HG03521 (cell line): ENCODE measurements around the gene DESI1.
"Not testable (repeated sequence)": the region's sequence is repeated elsewhere in the genome, so short reads cannot be mapped to it uniquely, and the experiment has no call there.

Experiments used
- ATAC-seq: cut with Tn5 transposase; IDR thresholded peaks from one replicate; pipeline ENCODE4 v1.9.1; 2021; ENCODE audit warnings: mild to moderate bottlenecking, moderate library complexity; ENCODE audit not compliant: unreplicated experiment

Gene DESI1

DNA sequence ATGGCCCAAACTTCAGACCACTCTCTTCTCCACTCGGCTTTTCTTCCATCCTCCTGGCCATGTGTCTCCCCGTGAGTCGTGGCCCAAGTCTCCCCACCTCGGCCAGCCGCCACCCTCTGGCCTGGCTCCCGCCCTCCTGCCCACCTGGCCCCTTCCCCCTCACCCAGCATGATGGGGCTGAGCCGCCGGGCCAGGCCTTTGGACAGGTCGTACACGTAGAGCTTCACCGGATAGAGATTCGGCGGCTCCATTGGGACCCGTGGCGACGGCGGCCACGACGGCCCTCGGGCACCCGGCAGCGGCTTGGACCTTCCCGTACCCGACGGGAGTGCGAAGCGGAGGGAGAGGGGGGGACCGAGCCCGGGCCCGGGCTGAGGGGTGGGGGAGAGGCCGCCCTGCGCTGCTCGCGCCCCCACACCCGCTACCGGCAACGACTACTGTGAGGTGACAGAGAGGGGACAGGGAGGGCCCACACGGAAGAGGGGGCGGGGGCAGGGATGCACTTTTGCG lies at the start of gene DESI1:
Gene DESI1, minus strand, starts transcription at position 455 of the 510 bp plus-strand sequence. Its CDS starts 204 bp downstream, at position 251.
- peak; percentile 19 for ATAC-seq

DNA sequence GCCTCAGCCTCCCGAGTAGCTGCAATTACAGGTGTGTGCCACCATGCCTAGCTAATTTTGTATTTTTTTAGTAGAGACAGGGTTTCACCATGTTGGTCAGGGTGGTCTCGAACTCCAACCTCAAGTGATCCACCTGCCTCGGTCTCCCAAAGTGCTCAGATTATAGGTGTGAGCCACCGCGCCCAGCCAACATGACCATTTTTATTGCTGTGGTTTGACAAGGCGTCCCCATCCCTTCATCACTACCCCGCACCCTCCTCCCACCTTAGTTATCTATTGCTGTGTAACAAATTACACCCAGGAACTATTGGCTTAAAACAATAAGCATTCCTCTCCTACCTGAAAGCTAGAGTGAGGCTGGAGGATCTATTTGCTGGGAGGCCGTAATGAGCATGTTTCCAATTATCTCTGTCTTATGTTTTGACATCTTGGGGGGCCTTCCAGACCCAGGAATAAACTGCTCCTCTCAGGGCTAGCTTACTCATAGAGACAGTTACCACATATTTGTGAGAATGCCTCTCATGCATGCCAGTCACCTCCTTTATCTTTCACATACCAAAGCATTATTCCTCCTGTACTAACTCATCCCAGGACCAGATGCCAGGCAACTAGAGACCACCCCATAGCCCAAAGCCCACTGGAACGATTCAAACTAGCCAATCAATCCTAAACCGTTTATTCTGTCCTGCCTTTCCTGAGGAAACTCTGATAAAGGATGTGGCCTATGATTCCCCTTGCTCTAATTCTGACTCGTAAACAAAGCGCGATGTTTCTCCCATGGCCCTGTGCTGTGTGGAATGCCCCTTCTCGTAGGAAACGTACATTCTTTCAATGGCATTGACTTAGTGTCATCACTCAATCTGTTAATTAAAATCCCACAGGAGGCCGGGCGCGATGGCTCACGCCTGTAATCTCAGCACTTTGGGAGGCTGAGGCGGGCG lies 48.4 kb upstream of the DESI1 start:
- ATAC-seq = no peak

DNA sequence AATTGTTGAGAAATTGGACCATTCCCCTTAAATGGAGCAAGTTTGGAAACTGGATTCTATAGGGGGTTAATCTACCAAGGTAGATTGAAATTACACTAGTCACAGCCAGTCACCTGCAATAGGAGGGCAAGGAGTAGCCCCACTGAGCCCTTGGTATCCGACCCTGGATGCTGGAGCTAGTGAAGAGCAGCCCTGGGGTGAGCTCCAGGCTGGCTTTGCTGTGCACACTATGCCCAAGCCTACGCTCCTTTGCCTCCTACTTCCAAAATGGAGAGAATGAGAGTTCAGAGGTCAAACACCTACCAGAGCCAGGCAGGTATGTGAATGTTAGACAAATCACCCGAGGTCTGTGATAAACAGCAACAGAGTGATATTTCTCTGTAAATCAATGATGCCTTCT lies 44.1 kb upstream of the DESI1 start:
- no peak for ATAC-seq

DNA sequence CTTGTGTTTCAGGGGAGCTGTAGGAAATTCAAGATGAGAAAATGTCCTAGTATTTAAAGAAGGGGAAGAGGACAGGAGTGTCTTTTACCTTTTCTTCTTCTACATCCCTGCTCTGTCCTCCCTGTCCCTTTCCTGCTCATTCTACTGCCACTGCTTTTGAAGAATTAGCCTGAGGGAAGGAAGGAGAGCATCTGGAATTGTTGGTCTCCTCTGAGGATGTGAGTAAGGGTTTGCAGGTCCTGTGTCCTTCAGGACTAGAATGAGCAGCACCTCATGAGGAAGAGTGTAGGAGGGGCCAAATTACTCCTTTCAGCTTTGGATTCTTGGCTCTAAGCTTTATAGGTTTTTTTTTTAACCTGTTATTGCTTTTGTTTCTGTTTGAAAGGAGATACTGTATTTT lies 43.6 kb upstream of the DESI1 start:
- no peak for ATAC-seq

DNA sequence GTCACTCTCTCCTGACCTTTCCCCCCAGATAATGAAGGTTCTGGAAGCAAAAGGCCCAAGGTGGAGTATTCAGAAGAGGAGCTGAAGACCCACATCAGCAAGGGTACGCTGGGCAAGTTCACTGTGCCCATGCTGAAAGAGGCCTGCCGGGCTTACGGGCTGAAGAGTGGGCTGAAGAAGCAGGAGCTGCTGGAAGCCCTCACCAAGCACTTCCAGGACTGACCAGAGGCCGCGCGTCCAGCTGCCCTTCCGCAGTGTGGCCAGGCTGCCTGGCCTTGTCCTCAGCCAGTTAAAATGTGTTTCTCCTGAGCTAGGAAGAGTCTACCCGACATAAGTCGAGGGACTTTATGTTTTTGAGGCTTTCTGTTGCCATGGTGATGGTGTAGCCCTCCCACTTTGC lies 42.8 kb upstream of the DESI1 start:
- not testable (repeated sequence) for ATAC-seq

DNA sequence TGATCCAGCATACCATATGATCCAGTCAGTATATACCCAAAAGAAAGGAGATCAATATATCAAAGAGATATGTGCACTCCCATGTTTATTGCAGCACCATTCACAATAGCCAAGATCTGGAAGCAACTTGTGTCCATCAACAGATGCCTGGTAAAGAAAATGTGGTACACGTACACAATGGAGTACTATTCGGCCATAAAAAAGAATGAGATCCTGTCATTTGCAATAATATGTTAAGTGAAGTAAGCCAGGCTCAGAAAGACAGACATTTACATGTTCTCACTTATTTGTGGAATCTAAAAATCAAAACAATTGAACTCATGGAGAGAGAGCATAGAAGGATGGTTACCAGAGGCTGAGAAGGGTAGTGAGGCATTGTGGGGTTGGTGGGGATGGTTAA lies 40.9 kb upstream of the DESI1 start:
- no peak for ATAC-seq

DNA sequence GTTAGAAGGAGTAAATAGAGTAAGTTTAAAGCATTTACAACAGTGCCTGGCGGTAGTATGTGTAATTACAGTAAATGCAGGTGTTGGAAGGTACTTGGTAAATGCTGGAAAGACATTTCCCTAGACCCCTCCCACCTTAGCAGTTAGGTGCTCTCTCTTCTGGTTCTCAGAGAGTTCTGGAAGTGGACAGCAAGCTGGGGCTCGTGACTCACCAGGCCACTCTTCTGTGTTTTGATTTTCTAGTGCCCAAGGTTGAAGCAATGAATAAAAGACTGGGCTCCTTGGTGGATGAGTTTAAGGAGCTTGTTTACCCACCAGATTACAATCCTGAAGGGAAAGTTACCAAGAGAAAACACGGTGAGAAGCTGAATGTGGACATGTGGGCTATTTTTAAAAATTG lies 40.2 kb upstream of the DESI1 start:
- ATAC-seq = no peak

DNA sequence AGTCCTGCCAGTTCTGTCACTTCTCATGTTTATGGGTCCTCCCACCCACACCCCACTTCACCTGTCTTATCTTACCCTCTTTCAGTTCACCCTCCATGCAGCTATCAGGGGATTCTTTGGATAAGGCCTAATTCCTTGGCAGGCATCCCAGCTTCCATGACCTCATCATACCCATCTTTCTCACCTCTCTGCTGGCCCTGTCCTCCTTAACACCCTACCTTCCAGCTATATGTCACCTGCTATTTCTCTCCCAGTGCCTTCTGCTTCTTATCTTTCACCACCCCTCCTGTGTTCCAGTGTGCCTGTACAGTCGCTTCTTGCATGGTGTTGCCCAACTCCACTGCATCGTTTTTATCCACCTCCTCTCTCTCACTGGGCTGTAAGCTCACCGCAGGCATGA lies 39.6 kb upstream of the DESI1 start:
- ATAC-seq = no peak

DNA sequence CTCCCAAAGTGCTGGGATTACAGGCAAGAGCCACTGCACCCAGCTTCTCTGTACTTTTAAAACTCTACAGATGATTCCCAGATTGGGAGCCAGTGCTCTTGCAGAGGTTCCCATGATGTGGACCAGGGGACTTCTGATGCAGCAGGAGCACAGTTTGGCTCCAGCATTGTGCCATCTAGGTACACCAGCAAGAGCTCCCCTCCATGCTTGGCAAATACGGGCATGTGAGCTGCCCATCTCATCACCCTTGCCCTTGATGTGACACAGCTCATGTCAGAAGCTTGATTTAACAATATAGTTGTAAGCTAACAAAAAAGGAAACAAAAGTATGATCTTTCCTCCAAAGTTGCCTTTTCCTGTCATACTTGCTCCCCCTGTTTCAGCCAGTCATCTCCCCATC lies 39.1 kb upstream of the DESI1 start:
- no peak for ATAC-seq

DNA sequence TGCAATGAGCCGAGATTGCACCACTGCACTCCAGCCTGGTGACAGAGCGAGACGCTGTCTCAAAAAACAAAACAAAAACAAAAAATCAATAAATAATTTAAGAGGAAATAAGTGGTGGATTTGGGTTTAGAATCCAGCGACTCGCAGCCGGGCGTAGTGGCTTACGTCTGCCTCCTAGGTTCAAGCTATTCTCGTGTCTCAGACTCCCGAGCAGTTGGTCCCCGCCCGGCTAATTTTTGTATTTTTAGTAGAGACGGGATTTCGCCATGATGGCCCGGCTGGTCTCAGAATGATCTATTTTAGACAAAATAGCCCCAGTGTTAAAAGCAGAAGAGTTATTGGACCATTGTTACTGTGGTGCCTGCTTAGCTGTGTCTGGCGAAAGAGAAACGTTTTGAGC lies 38.0 kb upstream of the DESI1 start:
- no peak for ATAC-seq

DNA sequence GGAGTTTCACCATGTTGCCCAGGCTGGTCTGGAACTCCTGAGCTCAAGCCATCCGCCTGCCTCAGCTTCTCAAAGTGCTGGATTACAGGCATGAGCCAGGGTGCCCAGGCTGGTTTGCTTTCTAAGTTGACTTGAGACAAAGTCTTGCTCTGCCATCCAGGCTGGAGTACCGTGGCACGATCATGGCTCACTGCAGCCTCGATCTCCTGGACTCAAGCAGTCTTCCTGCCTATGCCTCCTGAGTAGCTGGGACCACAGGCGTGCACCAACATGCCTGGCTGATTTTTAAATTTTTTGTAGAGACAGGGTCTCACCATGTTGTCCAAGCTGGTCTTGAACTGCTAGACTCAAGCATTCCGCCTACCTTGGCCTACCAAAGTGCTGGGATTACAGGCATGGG lies 36.9 kb upstream of the DESI1 start:
- no peak for ATAC-seq

DNA sequence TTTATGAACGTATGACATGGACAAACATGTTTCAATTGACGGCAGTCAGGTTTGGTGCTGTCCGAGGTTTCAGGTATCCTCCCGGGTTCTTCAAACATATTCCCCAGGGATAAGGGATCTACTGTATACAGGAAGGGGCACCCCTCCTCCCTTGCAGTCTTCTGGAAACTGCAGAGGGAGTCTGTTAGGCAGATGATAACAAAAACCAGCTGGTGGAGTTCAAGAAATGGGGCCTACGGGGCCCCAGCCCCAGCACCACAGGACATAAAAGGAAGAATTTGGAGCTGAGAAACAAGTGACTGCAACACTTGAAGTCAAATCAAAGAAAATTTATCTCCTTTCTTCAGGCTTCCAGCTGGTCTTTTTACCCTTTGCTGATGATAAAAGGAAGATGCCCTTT lies 35.7 kb upstream of the DESI1 start:
- ATAC-seq = no peak

DNA sequence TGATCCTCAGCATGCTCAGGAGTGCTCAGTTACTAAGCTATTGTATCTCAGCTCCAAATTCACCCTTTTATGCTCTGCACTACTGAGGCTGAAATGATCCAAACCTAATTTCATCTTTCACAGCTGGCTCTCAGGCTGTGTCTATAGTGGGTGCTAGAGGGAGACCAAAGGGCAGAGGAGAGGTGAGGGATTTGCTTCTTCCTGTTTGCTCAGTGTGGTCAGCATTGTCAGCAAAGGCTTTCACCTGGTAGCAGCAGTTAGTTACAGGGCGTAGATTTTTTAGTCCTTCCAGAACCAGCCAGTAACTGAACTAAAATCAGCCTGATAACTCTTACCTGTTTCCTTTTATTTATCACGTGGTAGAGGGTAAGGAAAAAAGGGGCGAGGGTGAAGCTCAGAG lies 33.5 kb upstream of the DESI1 start:
- no peak for ATAC-seq

DNA sequence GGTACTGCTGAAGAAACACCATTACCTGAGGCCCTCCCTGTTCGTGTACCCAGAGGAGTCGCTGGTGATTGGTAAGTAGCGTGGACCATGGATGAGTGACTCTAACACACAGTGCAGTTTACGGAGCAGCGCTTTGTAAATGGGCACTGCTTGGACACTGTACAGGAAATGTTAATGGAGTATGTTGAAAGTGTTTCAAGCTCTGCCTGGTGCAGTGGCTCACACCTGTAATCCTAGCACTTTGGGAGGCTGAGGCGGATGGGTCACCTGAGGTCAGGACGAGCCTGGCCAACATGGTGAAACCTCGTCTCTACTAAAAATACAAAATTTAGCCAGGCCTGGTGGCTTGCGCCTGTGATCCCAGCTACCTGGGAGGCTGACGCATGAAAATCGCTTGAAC lies 30.0 kb upstream of the DESI1 start:
- no peak for ATAC-seq

DNA sequence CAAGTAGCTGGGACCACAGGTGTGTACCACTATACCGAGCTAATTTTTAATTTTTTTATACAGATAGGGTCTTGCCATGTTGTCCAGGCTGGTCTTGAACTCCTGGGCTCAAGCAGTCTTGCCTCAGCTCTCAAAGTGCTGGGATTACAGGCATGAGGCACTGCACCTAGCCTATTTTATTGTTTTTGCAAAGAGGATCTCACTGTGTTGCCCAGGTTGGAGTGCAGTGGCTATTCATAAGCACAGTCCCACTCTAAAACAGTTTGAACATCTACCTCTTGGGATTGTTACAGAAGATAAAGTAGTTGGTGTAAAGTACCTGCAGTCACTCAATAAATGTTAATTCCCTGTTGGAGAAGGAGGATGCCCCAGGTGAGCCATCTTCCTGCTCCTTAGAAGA lies 29.4 kb upstream of the DESI1 start:
- ATAC-seq = no peak

DNA sequence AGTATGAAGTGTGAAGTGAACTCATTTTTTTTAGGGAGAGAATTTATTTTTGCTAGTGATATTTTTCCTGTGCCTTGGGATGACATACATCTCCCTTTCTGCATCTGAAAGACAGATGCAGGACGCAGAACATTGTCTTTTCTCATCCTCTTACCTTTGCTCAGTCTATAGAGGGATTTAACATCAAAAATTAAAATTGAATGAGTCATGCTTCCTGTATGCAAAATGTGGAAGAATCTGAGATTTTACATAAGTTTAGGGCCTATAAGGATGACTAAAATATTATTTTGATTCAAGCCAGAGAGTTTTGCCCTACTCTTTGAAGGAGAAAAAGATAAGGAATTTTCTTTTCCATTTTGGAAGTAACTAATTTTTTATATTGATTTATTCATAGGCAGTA lies 27.6 kb upstream of the DESI1 start:
- no peak for ATAC-seq

DNA sequence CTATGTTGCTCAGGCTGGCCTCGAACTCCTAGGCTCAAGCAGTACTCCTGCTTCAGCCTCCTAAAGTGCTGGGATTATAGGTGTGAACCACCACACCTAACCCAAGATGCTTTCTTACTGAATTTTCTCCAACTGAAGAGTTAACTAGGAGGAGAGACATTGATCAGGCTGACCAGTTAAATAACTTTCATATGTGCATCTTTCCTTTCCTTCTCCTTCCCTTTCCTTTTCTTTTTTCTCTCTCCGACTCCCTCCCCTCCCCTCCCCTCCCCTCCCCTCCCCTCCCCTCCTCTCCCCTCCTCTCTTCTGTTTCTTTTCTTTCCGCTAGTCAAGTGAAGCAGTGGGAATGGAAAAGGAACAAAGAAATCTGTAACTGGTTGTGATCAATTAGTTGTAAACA lies 26.9 kb upstream of the DESI1 start:
- no peak for ATAC-seq

DNA sequence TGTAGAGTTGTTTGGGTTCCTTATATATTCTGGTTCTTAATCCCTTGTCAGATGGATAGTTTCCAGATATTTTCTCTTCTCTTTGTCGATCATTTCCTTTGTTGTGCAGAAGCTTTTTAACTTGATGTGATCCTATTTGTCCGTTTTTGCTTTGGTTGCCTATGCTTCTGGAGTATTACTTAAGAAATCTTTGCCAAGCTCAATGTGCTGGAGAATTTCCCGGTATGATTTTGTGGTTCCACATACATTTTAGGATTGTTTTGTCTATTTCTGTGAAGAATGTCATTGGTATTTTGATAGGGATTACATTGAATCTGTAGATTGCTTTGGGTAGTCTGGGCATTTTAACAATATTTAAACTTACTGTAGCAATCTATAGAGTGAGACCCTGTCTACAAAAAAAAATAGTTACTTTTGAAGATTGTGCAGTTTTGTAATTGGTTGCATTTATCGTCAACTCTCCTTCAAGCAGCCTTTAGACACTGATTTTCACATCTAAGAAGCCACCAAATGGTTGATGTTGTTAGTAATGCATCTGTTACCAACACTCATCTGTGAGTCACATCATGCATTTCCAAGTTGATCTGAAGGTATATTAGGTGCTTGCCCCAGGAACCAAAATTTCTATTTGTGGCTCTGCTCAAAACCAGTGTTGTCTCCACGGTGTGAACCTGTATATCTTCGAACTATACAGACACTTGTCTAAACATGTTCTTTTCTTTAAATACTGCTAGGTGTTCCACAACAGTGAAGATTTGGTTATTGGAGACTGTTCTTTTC lies 21.7 kb upstream of the DESI1 start:
- no peak for ATAC-seq

DNA sequence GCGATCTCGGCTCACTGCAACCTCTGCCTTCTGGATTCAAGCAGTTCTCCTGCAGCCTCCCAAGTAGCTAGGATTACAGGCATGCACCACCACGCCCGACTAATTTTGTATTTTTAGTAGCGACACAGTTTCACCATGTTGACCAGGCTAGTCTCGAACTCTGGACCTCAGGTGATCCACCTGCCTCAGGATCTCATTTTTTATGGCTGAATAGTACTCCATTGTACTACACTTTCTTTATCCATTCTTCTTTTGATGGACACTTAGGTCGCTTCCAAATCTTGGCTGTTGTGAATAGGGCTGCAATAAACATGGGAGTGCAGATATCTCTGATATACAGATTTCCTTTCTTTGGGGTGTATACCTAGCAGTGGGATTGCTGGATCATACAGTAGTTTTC lies 21.0 kb upstream of the DESI1 start:
- no peak for ATAC-seq

DNA sequence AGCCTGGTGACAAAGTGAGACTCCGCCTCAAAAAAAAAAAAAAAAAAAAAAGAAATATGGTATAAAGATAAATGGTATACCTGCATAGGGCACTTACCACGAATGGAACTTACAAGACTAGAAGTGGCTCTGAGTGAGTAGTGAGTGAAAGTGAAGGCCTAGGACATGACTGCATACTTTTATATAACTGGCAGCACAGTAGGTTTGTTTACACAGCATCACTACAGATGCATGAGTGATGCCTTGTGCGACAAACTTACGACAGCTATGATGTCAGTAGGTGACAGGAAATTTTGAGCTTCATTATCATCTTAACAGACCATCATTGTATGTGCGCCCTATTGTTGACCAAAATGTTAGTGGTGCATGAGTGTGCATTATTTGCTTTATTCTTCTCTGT lies 17.9 kb upstream of the DESI1 start:
- ATAC-seq = no peak

DNA sequence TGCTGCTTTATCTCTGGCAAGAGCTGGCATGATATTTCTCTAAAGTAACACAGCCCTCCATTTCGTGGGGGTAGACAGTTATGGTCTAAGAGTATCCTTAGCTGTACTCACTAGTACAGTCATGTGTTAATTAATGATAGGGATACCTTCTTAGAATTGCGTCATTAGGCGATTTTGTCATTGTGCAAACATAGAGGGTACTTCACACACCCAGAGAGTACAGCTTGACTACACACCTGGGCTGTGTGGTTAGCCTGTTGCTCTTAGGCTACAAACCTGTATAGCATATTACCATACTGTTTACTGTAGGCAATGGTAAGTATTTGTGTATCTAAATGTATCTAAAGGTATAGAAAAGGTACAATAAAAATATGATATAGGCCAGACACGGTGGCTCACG lies 17.3 kb upstream of the DESI1 start:
- no peak for ATAC-seq

DNA sequence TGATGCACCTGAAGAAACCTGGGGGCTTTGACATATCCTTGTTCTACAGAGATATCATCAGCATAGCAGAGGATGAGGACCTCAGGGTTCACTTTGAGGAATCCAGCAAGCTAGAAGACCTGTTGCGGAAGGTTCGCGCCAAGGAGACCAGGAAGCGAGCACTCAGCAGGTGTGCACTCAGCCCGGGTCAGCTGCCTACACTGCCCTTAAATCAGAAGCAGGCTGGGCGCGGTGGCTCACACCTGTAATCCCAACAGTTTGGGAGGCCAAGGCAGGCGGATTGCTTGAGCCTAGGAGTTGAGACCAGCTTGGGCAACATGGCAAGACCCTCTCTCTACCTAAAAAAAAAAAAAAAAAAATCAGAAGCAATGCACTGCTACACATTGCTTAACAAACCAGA lies 16.8 kb upstream of the DESI1 start:
- not testable (repeated sequence) for ATAC-seq
